Activated CD4-positive, CD25-positive, alpha-beta regulatory T cell treated with anti-CD3 and anti-CD28 coated beads, Interleukin-2, amount 50 U/mL, for 24 hours (primary cell): ENCODE results near the gene SCYL1.

Experiments
- ATAC-seq, 2 donors: fragments of 150-1000 bp; cut with Tn5 transposase; one replicate each; pipeline ENCODE4 v1.10.0; 2021; ENCODE audit warnings: mild to moderate bottlenecking in 1 of 2, moderate library complexity in 1 of 2

Gene SCYL1

DNA sequence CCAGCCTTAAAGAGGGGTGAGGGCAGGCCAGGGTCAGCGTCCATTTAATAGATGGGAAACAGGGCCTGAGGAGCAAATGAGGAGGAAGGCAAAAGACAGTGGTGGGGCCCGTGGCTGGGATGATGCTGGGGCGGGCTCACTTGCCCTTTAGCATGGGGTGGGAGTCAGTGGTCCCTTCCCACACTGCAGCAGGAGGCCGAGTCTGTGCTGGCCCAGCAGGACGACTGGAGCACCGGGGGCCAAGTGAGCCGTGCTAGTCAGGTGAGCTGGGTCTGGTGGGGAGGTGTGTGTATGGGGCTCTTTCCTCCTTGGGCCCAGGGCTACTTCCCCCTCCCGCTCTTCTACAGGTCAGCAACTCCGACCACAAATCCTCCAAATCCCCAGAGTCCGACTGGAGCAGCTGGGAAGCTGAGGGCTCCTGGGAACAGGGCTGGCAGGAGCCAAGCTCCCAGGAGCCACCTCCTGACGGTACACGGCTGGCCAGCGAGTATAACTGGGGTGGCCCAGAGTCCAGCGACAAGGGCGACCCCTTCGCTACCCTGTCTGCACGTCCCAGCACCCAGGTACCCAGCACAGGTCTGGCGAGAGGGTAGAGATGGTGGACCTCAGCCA lies 12.8 kb downstream of the SCYL1 start:
- no peak for ATAC-seq

- ATAC-seq, result no peak
Measured at GRCh38 chr11:65538232-65538914, 13.5 kb downstream of the SCYL1 start.

DNA sequence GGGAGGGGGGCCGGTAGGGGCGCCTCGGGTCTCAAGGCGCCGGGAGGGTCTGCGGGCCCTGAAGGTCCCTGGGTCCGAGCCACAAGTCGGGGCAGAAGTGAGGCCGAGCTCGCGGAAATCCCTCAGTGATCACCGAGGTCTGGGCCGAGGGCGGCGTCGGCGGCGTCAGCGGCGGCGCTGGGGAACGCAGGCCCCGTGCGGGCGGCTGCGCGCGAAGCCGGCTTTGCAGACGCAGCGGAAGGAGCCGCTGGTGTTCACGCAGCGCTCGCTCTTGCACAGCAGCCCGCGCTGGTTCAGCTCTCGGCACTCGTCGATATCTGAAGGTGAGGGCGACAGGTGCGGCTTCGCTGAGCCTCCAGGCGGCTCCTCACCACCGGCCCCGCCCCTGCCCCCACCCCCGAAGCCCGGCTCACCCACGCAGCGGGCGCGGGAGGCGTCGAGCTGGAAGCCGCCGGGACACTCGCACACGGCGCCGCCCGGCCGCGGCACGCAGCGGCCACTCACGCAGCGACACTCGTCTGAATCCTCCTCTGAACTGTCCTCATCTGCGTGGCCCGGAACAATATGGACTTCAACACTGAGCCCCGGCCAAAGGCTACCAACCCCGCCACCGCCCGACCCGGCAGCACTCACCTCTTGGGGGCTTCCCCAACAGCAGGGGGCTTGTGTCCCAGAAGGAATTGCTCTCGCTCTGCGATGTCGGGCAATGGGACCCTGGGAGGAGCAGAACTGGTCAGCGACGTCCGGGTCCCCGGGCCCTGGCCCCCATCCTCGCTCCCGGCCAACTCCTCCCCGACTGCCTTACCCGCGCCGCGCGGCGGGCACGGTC lies 14.2 kb downstream of the SCYL1 start:
- ATAC-seq, result no peak

DNA sequence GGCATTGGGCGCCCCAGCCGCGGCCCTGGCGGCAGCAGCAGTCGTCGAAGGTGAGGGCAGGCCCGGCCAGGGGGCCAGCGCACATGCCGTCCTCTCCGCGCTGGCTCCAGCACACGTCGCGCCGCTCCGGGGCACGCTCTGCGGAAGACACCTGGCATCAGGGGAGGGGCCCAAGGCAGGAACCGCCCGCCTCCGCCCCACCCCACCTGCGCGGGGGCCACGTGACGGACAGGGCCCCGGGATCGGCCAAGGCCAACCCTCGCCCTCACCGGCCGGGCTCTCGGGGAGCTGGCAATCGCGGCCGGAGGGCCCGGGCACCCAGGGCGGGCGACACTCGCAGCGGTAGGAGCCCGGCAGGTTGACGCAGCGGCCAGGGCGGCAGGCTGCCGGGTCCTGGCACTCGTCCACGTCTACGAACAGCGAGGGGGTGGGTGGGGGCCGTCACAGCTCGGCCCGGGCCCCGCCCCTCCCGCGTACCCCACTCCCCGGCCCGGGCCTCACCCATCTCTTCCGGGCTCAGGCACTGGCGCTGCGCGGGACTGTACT lies 14.9 kb downstream of the SCYL1 start:
- peak; percentile 73 to 79 for ATAC-seq

GRCh38 chr11:65540290-65541092 lies 15.6 kb downstream of the SCYL1 start:
- peak; percentile 85 to 86 for ATAC-seq

DNA sequence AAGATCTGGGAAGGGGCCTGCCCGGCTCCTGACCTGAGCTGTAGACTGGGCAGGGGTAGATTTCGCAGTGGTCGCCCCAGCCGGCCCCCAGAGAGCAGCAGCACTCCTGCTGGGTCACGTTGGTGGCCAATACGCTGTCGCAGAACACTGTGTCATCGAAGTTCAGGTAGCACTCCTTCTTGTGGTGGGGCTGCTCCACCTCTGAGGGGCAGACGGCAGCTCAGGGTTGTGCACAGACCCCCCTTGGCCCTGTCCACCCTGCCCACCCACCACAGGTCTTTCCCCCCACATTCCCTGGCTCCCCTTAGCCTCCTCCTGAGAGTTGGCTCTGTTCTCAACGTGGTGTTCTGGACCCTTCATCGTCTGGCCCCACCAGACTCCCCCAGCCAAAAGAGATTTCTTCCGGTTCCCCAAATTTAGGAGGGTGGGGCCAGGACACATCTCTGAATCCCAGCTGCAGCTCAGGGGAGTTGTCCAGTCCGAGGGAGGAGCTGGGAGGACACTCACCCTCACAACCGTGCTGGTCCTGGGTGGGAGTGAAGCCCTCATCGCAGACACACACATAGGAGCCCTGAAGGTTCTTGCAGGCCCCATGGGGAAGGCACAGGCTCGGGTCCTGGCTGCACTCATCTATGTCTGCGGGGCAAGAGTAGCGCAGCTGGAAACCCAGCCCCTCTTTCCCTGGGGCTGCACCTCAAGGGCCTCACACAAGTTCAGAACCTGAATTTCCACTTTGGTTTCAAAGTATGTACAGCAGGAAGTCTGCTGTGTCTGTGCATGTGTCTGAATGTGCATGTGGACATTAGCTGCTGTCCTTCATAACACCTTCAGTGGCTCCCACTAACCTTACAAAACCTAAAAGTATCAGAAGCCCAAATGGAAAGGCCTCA lies 16.5 kb downstream of the SCYL1 start:
- no peak for ATAC-seq

- no peak for ATAC-seq
Measured at GRCh38 chr11:65542738-65543390, 18.0 kb downstream of the SCYL1 start.

DNA sequence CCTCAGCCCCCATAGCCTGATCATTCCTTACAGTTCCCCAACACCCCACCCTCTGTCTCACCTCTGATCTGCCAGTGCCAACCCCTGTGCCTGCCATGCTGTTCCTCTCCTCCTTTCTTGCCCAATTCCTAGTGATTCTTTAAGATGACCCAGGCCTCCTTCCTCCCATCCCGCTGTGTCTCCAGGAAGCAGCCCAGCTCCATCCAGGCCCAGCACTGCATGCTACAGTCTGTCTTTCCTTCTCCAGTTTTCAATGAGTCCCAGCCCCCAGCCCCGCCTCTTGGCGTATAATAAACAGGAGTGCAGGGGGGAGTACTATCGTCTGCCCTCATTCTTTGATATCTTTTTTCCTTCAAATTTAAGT lies 21.0 kb downstream of the SCYL1 start:
- no peak for ATAC-seq

- peak; percentile 79 to 86 for ATAC-seq
Measured at GRCh38 chr11:65546217-65546958, 21.5 kb downstream of the SCYL1 start.

GRCh38 chr11:65547446-65548125 lies 22.7 kb downstream of the SCYL1 start:
- no peak for ATAC-seq

GRCh38 chr11:65548395-65548794 lies 23.5 kb downstream of the SCYL1 start:
- ATAC-seq, result no peak

GRCh38 chr11:65549096-65549495 lies 24.2 kb downstream of the SCYL1 start:
- ATAC-seq, result no peak

DNA sequence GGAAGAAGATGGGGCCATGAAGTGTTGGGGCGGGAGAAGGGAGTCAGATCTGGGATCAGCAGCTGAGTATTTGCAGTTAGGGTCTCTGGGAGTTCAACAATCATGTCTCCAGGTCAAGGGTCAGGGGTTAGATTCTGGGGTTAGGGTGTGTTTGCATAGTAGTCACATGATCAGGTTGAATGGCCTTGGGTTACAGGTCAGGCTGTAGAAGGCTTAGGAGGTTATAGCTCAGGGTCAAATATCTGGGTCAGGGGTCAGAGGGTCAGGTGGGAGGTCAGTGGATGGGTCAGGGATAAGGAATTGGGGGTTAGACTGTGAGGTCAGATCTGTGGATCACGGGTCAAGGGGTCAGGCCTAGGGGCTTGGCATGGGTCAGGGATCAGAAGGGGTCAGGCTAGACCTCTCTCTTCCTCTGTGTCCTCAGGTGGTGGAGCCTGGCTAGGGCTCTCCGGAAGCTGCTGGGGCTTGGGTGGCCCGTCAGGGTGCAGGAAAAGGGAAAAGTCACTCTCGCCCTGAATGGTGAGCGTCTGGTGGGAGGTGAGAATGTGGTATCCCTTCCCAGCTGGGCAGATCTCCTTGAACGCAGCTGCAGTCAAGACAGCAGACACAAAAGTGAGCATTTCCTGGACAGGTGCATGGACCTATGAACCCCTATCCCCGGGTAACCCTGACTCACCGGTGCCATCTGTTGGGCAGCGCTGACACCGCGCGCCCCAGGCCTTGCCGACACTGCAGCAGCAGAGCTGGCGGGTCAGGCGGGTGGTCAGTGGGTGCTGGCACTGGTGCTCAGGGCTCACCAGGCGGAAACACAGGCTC lies 26.9 kb downstream of the SCYL1 start:
- peak; percentile 53 to 57 for ATAC-seq

DNA sequence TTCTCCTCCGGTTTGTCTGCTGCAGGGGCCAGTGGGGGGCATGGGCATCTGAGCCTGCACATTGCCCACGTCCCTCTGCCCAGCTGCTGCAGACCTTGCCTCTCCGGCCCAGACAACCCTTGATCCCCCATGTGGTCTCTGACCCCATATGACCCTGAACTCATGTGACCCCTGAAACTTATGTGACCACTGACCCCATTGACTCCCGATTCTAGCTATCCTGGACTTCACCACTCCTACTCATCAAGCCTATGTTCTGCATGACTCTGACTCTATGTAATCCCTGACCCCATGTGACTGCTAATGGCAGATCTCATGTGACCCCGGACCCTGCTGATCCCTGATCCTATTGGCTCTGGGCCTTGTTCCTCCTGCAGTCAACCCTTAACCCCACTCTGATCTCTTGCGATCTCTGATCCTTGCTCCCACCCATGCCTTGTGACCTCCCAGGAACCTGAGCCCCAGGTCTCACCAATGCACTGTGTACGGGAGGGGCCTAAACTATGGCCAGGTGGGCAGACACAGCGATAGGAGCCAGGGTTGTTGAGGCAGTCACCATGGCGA lies 27.6 kb downstream of the SCYL1 start:
- no peak for ATAC-seq

GRCh38 chr11:65553301-65554001 lies 28.6 kb downstream of the SCYL1 start:
- ATAC-seq, result peak; percentile 20 to 25

DNA sequence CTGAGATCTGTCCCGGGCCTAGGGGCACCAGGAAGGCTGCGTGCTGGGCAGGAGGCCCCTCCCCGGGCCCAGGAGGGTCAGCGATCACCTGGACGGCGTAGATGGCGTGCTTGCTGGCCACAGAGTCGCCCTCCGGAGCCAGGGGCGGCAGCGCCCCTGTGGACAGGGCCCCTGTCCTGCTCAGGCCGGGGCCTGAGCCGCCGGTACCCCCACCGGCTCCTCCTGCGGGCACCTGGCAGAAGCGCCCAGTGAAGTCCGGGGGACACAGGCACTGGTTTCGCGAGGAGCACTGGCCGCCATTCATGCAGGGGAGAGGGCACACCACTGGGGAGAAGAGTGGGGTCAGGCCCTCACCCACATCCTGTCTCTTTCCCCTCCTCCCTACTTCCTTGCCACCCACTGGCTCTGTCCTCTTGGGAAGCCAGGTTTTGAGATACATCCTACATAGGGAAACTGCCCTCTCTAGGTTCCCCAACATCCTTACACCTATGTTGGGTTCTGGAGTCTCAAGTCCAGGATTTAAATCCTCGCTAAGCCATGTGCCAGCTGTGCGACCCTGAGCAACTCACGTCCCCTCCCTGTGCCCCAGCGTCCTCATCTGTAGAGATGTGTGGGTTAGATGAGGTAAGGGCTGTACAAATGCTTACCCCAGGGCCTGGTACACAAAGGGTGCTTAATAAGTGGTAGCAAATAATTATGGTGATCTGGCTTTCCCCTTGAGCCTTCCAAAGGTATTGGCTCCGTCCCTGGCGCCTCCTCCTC lies 29.4 kb downstream of the SCYL1 start:
- no peak for ATAC-seq

DNA sequence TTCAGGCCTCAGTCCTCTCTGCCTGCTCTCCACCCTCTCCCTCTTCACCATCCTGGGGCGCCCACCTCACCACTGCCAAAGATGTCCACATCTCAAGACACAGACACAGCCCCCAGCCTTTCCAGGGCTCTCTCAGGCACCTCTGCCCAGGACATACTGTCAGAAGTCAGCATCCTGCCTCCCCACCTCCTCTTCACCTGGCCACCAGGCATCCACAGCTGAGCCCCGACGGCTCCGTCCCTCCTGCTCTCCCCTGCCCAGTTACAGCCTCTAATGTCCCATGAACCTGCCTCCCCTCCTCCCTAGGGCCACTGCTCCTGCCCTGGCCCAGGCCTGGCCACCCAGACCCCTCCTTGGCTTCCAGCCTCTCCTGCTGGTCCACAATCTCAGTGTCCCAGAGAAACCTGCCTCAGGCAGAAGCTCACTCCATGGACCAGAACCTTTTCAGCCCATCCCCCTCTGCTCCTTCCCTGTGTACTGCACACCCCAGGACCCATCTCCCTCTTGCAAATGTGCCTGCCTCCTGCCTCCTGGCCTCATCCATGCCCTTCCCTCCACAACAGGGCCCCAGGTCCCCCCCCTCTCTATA lies 30.1 kb downstream of the SCYL1 start:
- ATAC-seq, result no peak
